ENCODE data around the gene RNF5. TPM values are rescaled to one million over a fixed set of nuclear protein-coding genes. Genes with fewer than 3 reads are reported as not detected.

Gene RNF5
- total and polyA plus RNA-seq, 9 of the 15 experiments (the other 6 are each of a cell fraction or from before 2014, with no cell fraction given) = 62.2 to 245 (median 129) TPM

DNA sequence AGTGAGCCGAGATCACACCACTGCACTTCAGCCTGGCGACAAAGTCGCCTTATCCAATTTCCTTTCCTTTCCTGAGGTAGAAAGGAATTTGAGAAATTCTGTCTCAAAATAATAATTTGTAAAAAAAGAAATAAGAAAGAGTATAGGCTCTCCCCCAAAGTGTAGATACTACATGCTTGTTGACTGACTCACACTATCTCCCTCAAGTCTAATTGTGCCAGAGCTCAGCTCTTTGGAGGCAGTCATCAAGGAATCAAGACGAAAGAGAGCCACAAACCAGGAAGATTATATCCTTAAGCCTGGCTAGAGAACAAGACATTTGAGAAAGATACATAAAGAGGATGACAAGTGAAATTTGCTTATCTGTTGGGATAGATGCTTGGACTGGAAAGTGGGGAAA is 44.4 kb upstream of the RNF5 start (continued):
- TF ChIP-seq, protein P1, sequence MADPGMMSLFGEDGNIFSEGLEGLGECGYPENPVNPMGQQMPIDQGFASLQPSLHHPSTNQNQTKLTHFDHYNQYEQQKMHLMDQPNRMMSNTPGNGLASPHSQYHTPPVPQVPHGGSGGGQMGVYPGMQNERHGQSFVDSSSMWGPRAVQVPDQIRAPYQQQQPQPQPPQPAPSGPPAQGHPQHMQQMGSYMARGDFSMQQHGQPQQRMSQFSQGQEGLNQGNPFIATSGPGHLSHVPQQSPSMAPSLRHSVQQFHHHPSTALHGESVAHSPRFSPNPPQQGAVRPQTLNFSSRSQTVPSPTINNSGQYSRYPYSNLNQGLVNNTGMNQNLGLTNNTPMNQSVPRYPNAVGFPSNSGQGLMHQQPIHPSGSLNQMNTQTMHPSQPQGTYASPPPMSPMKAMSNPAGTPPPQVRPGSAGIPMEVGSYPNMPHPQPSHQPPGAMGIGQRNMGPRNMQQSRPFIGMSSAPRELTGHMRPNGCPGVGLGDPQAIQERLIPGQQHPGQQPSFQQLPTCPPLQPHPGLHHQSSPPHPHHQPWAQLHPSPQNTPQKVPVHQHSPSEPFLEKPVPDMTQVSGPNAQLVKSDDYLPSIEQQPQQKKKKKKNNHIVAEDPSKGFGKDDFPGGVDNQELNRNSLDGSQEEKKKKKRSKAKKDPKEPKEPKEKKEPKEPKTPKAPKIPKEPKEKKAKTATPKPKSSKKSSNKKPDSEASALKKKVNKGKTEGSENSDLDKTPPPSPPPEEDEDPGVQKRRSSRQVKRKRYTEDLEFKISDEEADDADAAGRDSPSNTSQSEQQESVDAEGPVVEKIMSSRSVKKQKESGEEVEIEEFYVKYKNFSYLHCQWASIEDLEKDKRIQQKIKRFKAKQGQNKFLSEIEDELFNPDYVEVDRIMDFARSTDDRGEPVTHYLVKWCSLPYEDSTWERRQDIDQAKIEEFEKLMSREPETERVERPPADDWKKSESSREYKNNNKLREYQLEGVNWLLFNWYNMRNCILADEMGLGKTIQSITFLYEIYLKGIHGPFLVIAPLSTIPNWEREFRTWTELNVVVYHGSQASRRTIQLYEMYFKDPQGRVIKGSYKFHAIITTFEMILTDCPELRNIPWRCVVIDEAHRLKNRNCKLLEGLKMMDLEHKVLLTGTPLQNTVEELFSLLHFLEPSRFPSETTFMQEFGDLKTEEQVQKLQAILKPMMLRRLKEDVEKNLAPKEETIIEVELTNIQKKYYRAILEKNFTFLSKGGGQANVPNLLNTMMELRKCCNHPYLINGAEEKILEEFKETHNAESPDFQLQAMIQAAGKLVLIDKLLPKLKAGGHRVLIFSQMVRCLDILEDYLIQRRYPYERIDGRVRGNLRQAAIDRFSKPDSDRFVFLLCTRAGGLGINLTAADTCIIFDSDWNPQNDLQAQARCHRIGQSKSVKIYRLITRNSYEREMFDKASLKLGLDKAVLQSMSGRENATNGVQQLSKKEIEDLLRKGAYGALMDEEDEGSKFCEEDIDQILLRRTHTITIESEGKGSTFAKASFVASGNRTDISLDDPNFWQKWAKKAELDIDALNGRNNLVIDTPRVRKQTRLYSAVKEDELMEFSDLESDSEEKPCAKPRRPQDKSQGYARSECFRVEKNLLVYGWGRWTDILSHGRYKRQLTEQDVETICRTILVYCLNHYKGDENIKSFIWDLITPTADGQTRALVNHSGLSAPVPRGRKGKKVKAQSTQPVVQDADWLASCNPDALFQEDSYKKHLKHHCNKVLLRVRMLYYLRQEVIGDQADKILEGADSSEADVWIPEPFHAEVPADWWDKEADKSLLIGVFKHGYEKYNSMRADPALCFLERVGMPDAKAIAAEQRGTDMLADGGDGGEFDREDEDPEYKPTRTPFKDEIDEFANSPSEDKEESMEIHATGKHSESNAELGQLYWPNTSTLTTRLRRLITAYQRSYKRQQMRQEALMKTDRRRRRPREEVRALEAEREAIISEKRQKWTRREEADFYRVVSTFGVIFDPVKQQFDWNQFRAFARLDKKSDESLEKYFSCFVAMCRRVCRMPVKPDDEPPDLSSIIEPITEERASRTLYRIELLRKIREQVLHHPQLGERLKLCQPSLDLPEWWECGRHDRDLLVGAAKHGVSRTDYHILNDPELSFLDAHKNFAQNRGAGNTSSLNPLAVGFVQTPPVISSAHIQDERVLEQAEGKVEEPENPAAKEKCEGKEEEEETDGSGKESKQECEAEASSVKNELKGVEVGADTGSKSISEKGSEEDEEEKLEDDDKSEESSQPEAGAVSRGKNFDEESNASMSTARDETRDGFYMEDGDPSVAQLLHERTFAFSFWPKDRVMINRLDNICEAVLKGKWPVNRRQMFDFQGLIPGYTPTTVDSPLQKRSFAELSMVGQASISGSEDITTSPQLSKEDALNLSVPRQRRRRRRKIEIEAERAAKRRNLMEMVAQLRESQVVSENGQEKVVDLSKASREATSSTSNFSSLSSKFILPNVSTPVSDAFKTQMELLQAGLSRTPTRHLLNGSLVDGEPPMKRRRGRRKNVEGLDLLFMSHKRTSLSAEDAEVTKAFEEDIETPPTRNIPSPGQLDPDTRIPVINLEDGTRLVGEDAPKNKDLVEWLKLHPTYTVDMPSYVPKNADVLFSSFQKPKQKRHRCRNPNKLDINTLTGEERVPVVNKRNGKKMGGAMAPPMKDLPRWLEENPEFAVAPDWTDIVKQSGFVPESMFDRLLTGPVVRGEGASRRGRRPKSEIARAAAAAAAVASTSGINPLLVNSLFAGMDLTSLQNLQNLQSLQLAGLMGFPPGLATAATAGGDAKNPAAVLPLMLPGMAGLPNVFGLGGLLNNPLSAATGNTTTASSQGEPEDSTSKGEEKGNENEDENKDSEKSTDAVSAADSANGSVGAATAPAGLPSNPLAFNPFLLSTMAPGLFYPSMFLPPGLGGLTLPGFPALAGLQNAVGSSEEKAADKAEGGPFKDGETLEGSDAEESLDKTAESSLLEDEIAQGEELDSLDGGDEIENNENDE (IDR thresholded peaks at IDR 0.05; ENCODE audit: low read depth, low read length) = no peak
- TF ChIP-seq, protein P2, sequence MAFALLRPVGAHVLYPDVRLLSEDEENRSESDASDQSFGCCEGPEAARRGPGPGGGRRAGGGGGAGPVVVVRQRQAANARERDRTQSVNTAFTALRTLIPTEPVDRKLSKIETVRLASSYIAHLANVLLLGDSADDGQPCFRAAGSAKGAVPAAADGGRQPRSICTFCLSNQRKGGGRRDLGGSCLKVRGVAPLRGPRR (CRISPR knock-in tag; IDR thresholded peaks at IDR 0.05) = no peak
- TF ChIP-seq BDP1 (IDR thresholded peaks at IDR 0.05; ENCODE audit: insufficient read depth, insufficient read length) = no peak
- TF ChIP-seq, protein P3, sequence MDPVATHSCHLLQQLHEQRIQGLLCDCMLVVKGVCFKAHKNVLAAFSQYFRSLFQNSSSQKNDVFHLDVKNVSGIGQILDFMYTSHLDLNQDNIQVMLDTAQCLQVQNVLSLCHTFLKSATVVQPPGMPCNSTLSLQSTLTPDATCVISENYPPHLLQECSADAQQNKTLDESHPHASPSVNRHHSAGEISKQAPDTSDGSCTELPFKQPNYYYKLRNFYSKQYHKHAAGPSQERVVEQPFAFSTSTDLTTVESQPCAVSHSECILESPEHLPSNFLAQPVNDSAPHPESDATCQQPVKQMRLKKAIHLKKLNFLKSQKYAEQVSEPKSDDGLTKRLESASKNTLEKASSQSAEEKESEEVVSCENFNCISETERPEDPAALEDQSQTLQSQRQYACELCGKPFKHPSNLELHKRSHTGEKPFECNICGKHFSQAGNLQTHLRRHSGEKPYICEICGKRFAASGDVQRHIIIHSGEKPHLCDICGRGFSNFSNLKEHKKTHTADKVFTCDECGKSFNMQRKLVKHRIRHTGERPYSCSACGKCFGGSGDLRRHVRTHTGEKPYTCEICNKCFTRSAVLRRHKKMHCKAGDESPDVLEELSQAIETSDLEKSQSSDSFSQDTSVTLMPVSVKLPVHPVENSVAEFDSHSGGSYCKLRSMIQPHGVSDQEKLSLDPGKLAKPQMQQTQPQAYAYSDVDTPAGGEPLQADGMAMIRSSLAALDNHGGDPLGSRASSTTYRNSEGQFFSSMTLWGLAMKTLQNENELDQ (CRISPR knock-in tag; IDR thresholded peaks at IDR 0.05; ENCODE audit: borderline replicate concordance) = no peak
- TF ChIP-seq FOSL1 (tag; conservative IDR thresholded peaks at IDR 0.05) = peak; percentile 41; the same call in 1 of the 2 replicates

Measured in K562 (cell line).